Skeletal muscle tissue (tissue), 4 donors: ENCODE data around the gene DOCK6. TPM values are rescaled to one million over a fixed set of nuclear protein-coding genes. Genes with fewer than 3 reads are reported as not detected.

ENCODE experiments used
- H3K27ac ChIP-seq: one replicate; pipeline ENCODE4 v1.7.0; 2013; ENCODE audit warnings: mild to moderate bottlenecking, low read depth, low read length, inconsistent platforms
- H3K27me3 ChIP-seq, 3 donors: one replicate each; pipeline ENCODE4 v1.7.0; 2013; ENCODE audit warnings: low read length in 3 of 3; ENCODE audit not compliant: control insufficient read depth in 3 of 3, insufficient read depth in 3 of 3
- H3K36me3 ChIP-seq, 3 donors: one replicate each; pipeline ENCODE4 v1.7.0; 2013; ENCODE audit warnings: low read length in 3 of 3; ENCODE audit not compliant: control insufficient read depth in 3 of 3, insufficient read depth in 3 of 3
- H3K4me1 ChIP-seq, 3 donors: one replicate each; pipeline ENCODE4 v1.7.0; 2013; ENCODE audit warnings: low read length in 3 of 3, mild to moderate bottlenecking in 3 of 3; ENCODE audit not compliant: control insufficient read depth in 3 of 3, insufficient read depth in 3 of 3
- H3K4me3 ChIP-seq, 3 donors: one replicate each; pipeline ENCODE4 v1.7.0; 2013; ENCODE audit warnings: low read length in 3 of 3
- H3K9ac ChIP-seq, 3 donors: one replicate each; pipeline ENCODE4 v1.7.0; 2013; ENCODE audit warnings: low read length in 3 of 3, mild to moderate bottlenecking in 3 of 3, moderate library complexity in 2 of 3, low read depth in 1 of 3
- H3K9me3 ChIP-seq, 3 donors: one replicate each; pipeline ENCODE4 v1.7.0; 2013; ENCODE audit warnings: low read length in 3 of 3; ENCODE audit not compliant: control insufficient read depth in 3 of 3
- total RNA-seq: library from RNA; depleted of rRNA; stranded (reverse); fragments of >200 nt; gene quantifications from one replicate; pipeline ENCODE4 v1.2.3, GENCODE V29; 2014
- donor health status: Osteomylitis.

The DOCK6 gene
- total RNA-seq, 1 donor from 2014 or later = 16.2 TPM

GRCh38 chr19:11239377-11240000 lies 22.8 kb downstream of the DOCK6 start, which contains the start of gene ANGPTL8:
Gene ANGPTL8, plus strand, starts transcription at chr19:11239619. Its CDS starts 19 bp downstream, at chr19:11239638.
- peaks cover 5 to 27% (median 13%) of the 10 kb centered on the region in 3 donors for H3K36me3 ChIP-seq
- H3K9me3 ChIP-seq = peaks cover 3 to 16% (median 3%) of the 10 kb centered on the region in 3 donors
- peaks cover 5 to 7% (median 6%) of the 10 kb centered on the region in 3 donors for H3K4me1 ChIP-seq
- H3K4me3 ChIP-seq = no peak within 1 kb of the TSS
- no peak within 1 kb of the TSS for H3K27ac ChIP-seq
- H3K27me3 ChIP-seq = no peaks in the 10 kb centered on the region
- H3K9ac ChIP-seq = no peak within 1 kb of the TSS

GRCh38 chr19:11238781-11239376 lies 23.4 kb downstream of the DOCK6 start:
- H3K27ac ChIP-seq = no peak overlapping the region
- peaks cover 3 to 16% (median 3%) of the 10 kb centered on the region in 3 donors for H3K9me3 ChIP-seq
- peaks cover 5 to 27% (median 13%) of the 10 kb centered on the region in 3 donors for H3K36me3 ChIP-seq
- H3K9ac ChIP-seq = no peak overlapping the region
- no peak overlapping the region for H3K4me3 ChIP-seq
- peaks cover 5 to 7% (median 5%) of the 10 kb centered on the region in 3 donors for H3K4me1 ChIP-seq
- no peaks in the 10 kb centered on the region for H3K27me3 ChIP-seq

GRCh38 chr19:11238041-11238440 lies 24.3 kb downstream of the DOCK6 start:
- H3K9me3 ChIP-seq = peaks cover 3 to 16% (median 3%) of the 10 kb centered on the region in 3 donors
- H3K36me3 ChIP-seq = peaks cover 5 to 26% (median 14%) of the 10 kb centered on the region in 3 donors
- H3K9ac ChIP-seq = no peak overlapping the region
- H3K27me3 ChIP-seq = no peaks in the 10 kb centered on the region
- H3K4me3 ChIP-seq = no peak overlapping the region
- H3K27ac ChIP-seq = no peak overlapping the region
- peaks cover 0 to 2% (median 0%) of the 10 kb centered on the region in 3 donors for H3K4me1 ChIP-seq

GRCh38 chr19:11237321-11237720 lies 25.0 kb downstream of the DOCK6 start:
- no peaks in the 10 kb centered on the region for H3K27me3 ChIP-seq
- H3K27ac ChIP-seq = no peak overlapping the region
- no peak overlapping the region for H3K9ac ChIP-seq
- H3K4me1 ChIP-seq = no peaks in the 10 kb centered on the region
- H3K9me3 ChIP-seq = peaks cover 3 to 16% (median 3%) of the 10 kb centered on the region in 3 donors
- H3K36me3 ChIP-seq = peaks cover 13 to 29% (median 21%) of the 10 kb centered on the region in 3 donors
- H3K4me3 ChIP-seq = no peak overlapping the region

GRCh38 chr19:11236324-11237301 lies 25.7 kb downstream of the DOCK6 start:
- no peaks in the 10 kb centered on the region for H3K4me1 ChIP-seq
- peaks cover 3 to 16% (median 3%) of the 10 kb centered on the region in 3 donors for H3K9me3 ChIP-seq
- H3K36me3 ChIP-seq = peaks cover 17 to 30% (median 25%) of the 10 kb centered on the region in 3 donors
- H3K9ac ChIP-seq = no peak overlapping the region
- H3K27ac ChIP-seq = no peak overlapping the region
- no peak overlapping the region for H3K4me3 ChIP-seq
- no peaks in the 10 kb centered on the region for H3K27me3 ChIP-seq

- Histone ChIP-seq H3K9me3 (peaks cover 3 to 13% (median 3%) of the 10 kb centered on the region in 3 donors), H3K4me1 (no peaks in the 10 kb centered on the region), H3K27ac (no peak overlapping the region), H3K27me3 (no peaks in the 10 kb centered on the region), H3K36me3 (peaks cover 17 to 27% (median 27%) of the 10 kb centered on the region in 3 donors), H3K4me3 (no peak overlapping the region), H3K9ac (no peak overlapping the region)
These were observed 27.7 kb downstream of the DOCK6 start for GRCh38 chr19:11234486-11235075.

- H3K4me1 ChIP-seq = no peaks in the 10 kb centered on the region
- no peak overlapping the region for H3K27ac ChIP-seq
- no peak overlapping the region for H3K9ac ChIP-seq
- no peak overlapping the region for H3K4me3 ChIP-seq
- H3K36me3 ChIP-seq = peaks cover 17 to 27% (median 23%) of the 10 kb centered on the region in 3 donors
- H3K9me3 ChIP-seq = peaks cover 0 to 2% (median 0%) of the 10 kb centered on the region in 3 donors
- H3K27me3 ChIP-seq = no peaks in the 10 kb centered on the region
These were observed 29.3 kb downstream of the DOCK6 start for GRCh38 chr19:11233073-11233472.

GRCh38 chr19:11232555-11232954 lies 29.8 kb downstream of the DOCK6 start:
- H3K36me3 ChIP-seq = peaks cover 17 to 25% (median 23%) of the 10 kb centered on the region in 3 donors
- H3K27ac ChIP-seq = no peak overlapping the region
- no peaks in the 10 kb centered on the region for H3K4me1 ChIP-seq
- H3K27me3 ChIP-seq = no peaks in the 10 kb centered on the region
- no peak overlapping the region for H3K4me3 ChIP-seq
- no peaks in the 10 kb centered on the region for H3K9me3 ChIP-seq
- H3K9ac ChIP-seq = no peak overlapping the region

- Histone ChIP-seq H3K27ac (no peak overlapping the region), H3K4me3 (no peak overlapping the region), H3K9ac (no peak overlapping the region), H3K4me1 (no peaks in the 10 kb centered on the region), H3K27me3 (no peaks in the 10 kb centered on the region), H3K36me3 (peaks cover 12 to 31% (median 21%) of the 10 kb centered on the region in 3 donors), H3K9me3 (no peaks in the 10 kb centered on the region)
These were observed 31.5 kb downstream of the DOCK6 start for GRCh38 chr19:11230621-11231386.
